Mammary epithelial cell (primary cell): Measurements from ENCODE around the gene MMP7.

Experiments used
- CTCF ChIP-seq, 2 donors: IDR thresholded peaks in 1 of 2; conservative IDR thresholded peaks in 1 of 2; 2 replicates each; pipeline ENCODE4 v1.5.1; 2011 to 2012; ENCODE audit warnings: inconsistent platforms in 2 of 2, low read length in 2 of 2, mild to moderate bottlenecking in 2 of 2, control low read depth in 1 of 2, low read depth in 1 of 2; ENCODE audit not compliant: insufficient read depth in 1 of 2; ENCODE audit errors: extremely low read depth in 1 of 2
- EZH2 ChIP-seq: IDR thresholded peaks from 2 replicates; pipeline ENCODE4 v1.6.1; 2012; ENCODE audit warnings: low read length, inconsistent platforms, borderline replicate concordance

GRCh38 chr11:102538932-102539331 is 8.4 kb upstream of the MMP7 start:
- TF ChIP-seq CTCF (conservative IDR thresholded peaks at IDR 0.05 in 1 of 2, IDR thresholded peaks at IDR 0.05 in 1 of 2; ENCODE audit: extremely low read depth in 1 of 2, insufficient read depth in 1 of 2, low read depth in 1 of 2, low read length in 2 of 2) (no peak), EZH2 (no peak)
